ES-I3 (cell line): ENCODE measurements around the gene PRSS50.

Experiments used
- H3K36me3 ChIP-seq: 2 replicates; pipeline ENCODE4 v1.6.1; 2013; ENCODE audit warnings: mild to moderate bottlenecking, low read length, control low read depth, moderate library complexity; ENCODE audit not compliant: insufficient read depth
- H3K4me1 ChIP-seq: 2 replicates; pipeline ENCODE4 v1.6.1; 2013; ENCODE audit warnings: mild to moderate bottlenecking, control low read depth, low read length; ENCODE audit not compliant: insufficient read depth
- H3K9ac ChIP-seq: 2 replicates; pipeline ENCODE4 v1.6.1; 2013; ENCODE audit warnings: low read depth, mild to moderate bottlenecking, low read length, moderate library complexity
- H3K9me3 ChIP-seq: 2 replicates; pipeline ENCODE4 v1.6.1; 2013; ENCODE audit warnings: mild to moderate bottlenecking, low read length, moderate library complexity; ENCODE audit not compliant: control insufficient read depth, insufficient read depth

The PRSS50 gene

DNA sequence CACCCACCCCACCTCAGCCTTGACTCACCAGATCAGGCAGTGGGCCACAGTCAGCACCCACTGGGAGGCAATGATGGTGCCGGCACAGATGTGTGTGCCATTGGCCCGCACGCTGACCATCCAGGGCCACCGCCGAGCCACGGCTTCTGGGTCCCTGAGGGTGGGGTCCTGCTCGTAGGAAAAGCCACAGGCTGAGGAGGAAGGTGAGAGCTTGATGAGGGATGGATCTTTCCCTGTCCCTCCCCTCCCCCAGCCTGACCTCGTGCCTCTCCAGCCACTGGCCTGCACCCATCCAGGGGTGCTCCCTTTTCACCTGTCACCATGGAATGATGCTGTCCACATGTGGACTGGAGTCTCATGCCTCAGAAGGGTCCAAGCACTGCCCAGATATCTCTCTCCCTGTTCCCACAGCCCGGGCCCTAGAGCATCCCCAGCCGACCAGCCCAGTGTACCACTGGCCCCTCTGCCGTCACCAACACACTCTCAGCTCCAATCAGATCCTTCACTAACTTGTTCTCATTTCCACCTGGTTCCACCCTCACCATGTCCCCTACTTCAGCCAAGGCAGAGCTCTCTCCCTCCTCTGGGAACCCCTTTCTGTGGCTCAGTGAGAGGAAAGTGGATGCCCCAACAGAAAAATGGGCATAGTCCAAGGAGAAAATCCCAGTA lies 2.0 kb downstream of the PRSS50 start:
- Histone ChIP-seq H3K9me3 (no peaks in the 10 kb centered on the region; the same call in 1 of the 2 replicates), H3K9ac (no peak overlapping the region), H3K36me3 (no peaks in the 10 kb centered on the region), H3K4me1 (no peaks in the 10 kb centered on the region)

DNA sequence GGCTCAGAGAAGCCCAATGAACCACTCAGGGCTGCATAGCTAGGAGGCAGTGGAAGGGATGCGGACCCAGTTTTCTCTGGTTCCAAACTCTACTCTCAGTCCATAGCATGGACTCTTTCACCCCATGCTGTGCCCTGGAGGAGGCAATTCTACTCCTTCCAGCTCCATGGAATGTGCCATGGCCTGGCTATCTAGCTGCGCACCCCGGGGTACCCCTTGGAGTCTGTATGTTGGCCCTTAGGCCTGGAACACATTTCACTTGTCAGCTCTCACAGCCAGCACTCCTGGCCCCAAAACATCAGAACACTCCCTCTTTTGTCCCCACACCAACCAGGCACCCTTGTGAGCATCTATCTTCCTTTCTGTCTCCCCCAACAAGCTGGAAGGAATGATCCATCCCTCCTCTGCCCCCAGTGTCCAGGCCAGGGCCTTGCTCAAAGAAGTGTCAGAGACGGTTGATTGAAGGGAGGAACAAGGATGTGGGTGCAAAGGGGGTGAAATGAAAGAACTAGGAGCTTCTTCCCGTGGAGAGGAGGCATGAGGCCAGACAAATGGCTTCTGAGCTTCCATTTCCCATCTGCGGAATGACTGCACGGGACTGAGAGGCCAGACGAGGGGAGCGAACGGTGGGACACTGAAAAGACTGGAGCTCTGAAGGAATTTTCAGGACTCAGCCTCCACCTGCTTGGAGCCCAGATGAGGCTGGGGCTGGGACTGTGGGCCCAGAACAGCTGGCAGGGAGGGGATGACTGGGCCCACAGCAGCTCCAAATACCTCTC lies 2.8 kb downstream of the PRSS50 start:
- no peak overlapping the region for H3K9ac ChIP-seq
- no peaks in the 10 kb centered on the region for H3K36me3 ChIP-seq
- H3K9me3 ChIP-seq = no peaks in the 10 kb centered on the region; the same call in 1 of the 2 replicates
- no peaks in the 10 kb centered on the region for H3K4me1 ChIP-seq

DNA sequence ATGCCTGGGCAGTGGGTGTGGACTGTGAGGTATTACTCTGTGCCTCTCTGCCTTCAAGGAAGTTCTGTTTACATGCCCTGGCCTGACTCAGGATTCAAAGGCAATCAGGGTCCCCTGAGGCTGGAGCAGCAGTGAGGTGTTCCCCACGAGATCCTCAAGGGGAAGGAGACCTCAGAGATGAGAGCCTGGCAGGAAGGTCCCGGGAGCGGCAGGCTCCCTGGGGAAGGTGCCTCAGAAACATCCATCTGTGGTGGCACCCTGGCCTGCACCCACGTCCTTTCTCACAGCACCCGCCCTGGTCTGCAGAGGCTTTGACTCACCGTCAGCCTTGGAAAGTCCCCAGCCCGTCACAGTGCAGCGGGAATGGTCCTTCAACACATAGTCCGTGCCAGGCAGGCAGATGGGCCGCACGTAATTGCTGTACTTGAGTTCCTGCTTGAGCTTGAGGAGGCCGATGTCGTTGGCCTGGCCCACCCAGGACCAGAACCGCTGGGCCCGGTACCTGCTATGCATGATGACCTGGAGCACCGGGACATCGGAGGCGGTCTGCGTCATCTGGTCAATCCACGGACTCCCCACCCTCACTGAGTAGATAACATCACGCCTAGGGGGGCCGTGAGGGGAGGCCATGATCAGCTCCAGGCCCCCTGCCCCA lies 3.6 kb downstream of the PRSS50 start:
- no peaks in the 10 kb centered on the region for H3K36me3 ChIP-seq
- H3K9me3 ChIP-seq = no peaks in the 10 kb centered on the region; the same call in 1 of the 2 replicates
- no peak overlapping the region for H3K9ac ChIP-seq
- no peaks in the 10 kb centered on the region for H3K4me1 ChIP-seq

DNA sequence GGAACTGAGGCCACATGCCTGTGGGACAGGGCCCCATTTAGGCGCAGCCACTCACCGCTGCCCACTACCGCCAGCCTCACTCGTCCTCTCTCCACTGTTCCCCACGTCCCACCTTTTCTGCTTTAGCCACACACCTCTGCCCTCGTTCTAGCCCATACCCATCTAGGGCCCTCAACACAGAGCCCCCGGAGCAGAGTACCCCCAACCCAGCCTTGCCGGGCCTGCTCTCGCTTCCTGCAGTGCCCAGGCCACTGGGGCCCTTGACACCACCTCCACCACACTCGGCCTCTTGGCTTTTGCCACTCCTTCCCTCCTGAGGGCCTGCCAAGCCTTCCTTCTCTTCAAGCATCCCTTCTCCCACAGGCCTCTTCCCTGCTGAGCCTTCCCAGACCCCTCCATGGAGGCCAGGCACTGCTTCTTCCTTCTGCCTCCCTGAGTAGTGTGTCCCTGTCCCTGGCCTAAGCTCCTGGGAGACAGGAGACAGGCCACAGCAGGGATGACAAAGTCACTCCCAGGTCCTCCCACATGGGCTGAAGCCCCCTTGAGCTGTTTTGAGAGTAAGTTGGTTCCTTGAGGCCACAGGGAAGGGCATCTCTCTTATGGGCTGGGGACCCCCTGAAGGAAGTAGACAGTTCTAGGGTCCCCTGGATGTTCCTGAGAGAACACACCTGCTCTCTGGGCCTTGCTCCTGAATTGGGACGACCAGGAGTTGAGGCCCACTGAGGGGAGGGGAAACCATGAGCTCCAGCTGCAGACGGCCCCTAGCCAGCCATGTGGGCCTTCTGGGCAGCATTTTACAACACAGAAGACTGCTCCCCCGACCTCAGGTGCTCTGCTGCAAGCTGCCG lies 4.4 kb downstream of the PRSS50 start:
- Histone ChIP-seq H3K36me3 (no peaks in the 10 kb centered on the region), H3K9me3 (no peaks in the 10 kb centered on the region; the same call in 1 of the 2 replicates), H3K4me1 (no peaks in the 10 kb centered on the region), H3K9ac (no peak overlapping the region)

GRCh38 chr3:46712191-46713049 lies 5.2 kb downstream of the PRSS50 start:
- Histone ChIP-seq H3K4me1 (no peaks in the 10 kb centered on the region), H3K36me3 (no peaks in the 10 kb centered on the region), H3K9ac (no peak overlapping the region), H3K9me3 (no peaks in the 10 kb centered on the region; the same call in 1 of the 2 replicates)

- Histone ChIP-seq H3K9me3 (no peaks in the 10 kb centered on the region; the same call in 1 of the 2 replicates), H3K36me3 (no peaks in the 10 kb centered on the region), H3K9ac (no peak overlapping the region)
Measured at GRCh38 chr3:46711760-46712159, 5.9 kb downstream of the PRSS50 start.

DNA sequence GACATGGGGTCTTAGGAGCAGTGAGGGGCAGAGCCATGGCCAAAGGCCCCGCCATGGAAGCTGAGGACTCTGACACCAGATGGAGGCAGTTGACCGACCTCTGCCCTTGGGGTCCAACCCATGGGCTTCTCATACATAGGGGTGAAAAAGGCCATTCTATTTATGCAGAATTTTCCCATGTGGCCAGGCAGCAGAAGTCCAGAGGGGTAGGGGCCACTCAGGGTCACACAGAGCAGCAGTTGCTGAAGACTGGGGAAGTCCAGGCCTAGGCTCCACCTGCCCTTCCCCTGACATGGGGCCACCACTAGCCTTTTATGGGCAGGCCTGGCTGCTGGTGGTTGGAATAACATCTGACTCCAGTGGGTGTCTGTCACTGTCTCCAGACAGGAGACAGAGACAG lies 6.4 kb downstream of the PRSS50 start:
- Histone ChIP-seq H3K9ac (no peak overlapping the region), H3K9me3 (no peaks in the 10 kb centered on the region; the same call in 1 of the 2 replicates), H3K4me1 (peaks cover 8% of the 10 kb centered on the region), H3K36me3 (no peaks in the 10 kb centered on the region)

More at GRCh38 chr3:46711760-46712159, 5.9 kb downstream of the PRSS50 start:
- H3K4me1 ChIP-seq = peaks cover 4% of the 10 kb centered on the region

GRCh38 chr3:46710671-46711295 lies 6.9 kb downstream of the PRSS50 start:
- Histone ChIP-seq H3K4me1 (peaks cover 11% of the 10 kb centered on the region), H3K9me3 (no peaks in the 10 kb centered on the region; the same call in 1 of the 2 replicates), H3K9ac (no peak overlapping the region), H3K36me3 (no peaks in the 10 kb centered on the region)

DNA sequence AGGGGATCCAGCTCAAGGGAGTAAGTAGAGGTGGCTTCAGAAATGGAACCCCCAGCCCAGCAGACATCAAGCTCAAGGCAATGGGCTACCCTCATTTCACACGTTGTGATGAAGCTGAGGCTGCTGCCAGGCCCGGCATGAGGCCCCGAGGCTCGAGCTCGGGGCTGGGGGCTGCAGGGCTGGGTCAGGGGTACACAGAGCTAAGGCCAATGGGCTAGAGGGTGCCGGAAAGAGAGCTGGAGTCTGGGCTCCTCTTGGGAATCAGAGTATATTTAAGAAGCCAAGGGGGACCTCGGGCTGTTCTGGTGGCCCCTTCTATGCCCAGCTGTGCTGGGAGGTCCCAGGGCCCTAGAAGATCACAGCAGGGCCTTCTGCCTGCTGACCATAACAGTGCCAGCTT lies 7.4 kb downstream of the PRSS50 start:
- H3K9me3 ChIP-seq = no peaks in the 10 kb centered on the region; the same call in 1 of the 2 replicates
- no peak overlapping the region for H3K9ac ChIP-seq
- H3K36me3 ChIP-seq = no peaks in the 10 kb centered on the region
- peaks cover 16% of the 10 kb centered on the region for H3K4me1 ChIP-seq

- Histone ChIP-seq H3K4me1 (peaks cover 18% of the 10 kb centered on the region), H3K9ac (no peak overlapping the region), H3K36me3 (no peaks in the 10 kb centered on the region)
Measured at GRCh38 chr3:46709721-46710120, 7.9 kb downstream of the PRSS50 start.

DNA sequence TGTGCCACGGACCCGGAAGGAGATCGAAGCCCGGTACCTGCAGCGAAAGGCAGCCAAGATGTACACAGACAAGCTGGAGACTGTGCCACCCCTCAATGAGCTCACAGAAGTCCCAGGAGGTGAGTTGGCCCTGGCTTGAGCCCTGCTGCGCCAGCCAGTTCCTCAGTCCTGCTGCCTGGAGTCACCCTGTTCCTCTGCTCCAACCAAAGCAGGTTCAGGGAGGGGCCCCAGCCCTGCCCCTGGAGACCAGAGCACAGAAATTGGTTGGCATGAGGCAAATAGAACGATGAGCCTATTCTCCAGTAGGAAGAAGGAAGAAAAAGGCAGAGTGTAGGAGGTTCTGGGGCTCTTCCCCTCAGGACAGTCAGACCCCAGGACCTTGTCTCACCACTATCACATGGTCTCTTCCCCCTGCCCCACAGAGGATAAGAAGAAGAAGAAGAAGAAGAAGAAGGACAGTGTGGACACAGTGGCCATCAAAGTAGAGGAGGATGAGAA lies 8.5 kb downstream of the PRSS50 start:
- Histone ChIP-seq H3K4me1 (peaks cover 18% of the 10 kb centered on the region), H3K9ac (no peak overlapping the region), H3K36me3 (no peaks in the 10 kb centered on the region), H3K9me3 (no peaks in the 10 kb centered on the region)

More at GRCh38 chr3:46709721-46710120, 7.9 kb downstream of the PRSS50 start:
- no peaks in the 10 kb centered on the region; the same call in 1 of the 2 replicates for H3K9me3 ChIP-seq

DNA sequence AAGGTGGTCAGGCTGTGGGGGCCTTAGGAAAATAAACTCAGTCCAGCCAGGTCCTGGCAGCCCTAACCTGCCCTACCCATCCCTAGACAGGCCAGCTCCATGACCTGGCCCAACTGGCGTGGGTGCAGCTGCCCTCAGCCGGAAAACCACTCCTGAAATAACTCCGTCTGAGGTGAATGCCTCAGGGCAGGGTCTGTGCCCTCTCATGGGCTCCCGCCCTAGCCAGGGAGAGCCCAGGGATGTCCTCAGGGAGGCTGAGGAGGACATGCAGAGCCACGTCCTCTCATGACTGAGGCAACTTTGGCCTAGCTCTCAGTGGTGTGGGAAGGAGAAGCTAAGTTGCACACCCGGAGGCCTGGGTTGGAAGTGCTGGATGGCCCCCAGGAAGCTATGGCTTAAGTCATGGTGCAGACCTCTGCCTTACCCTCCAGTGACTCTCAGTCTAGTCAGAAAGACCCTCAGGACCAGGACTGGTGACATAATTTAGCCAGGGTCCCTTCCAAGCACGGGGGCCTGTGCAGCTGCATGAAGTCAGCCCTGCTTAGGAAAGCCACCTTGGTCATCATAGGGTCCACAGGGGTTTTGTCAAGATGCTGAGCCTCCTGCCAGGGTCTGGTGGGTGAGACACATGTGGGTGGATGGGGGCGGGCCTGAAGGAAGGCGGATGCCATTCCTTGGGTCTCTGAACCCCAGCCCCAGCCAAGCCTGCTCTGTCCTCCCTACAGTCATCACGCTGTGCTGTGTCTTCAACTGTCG lies 9.1 kb downstream of the PRSS50 start:
- Histone ChIP-seq H3K4me1 (peaks cover 18% of the 10 kb centered on the region), H3K9me3 (no peaks in the 10 kb centered on the region), H3K9ac (no peak overlapping the region), H3K36me3 (no peaks in the 10 kb centered on the region)
